Rectal smooth muscle tissue (tissue), 1 donor: Measurements from ENCODE around the gene FGF5.
"Not testable (repeated sequence)": the region's sequence is repeated elsewhere in the genome, so short reads cannot be mapped to it uniquely, and the experiment has no call there.

Source experiments
- H3K27ac ChIP-seq: one replicate; pipeline ENCODE4 v1.7.0; 2013; ENCODE audit warnings: low read depth, low read length, inconsistent platforms
- H3K27me3 ChIP-seq: one replicate; pipeline ENCODE4 v1.7.0; 2013; ENCODE audit warnings: low read length; ENCODE audit not compliant: control insufficient read depth, insufficient read depth
- H3K36me3 ChIP-seq: one replicate; pipeline ENCODE4 v1.7.0; 2013; ENCODE audit warnings: low read length; ENCODE audit not compliant: control insufficient read depth, insufficient read depth
- H3K4me1 ChIP-seq: one replicate; pipeline ENCODE4 v1.7.0; 2013; ENCODE audit warnings: low read length; ENCODE audit not compliant: control insufficient read depth, insufficient read depth
- H3K4me3 ChIP-seq: one replicate; pipeline ENCODE4 v1.7.0; 2013; ENCODE audit warnings: low read length
- H3K9ac ChIP-seq: one replicate; pipeline ENCODE4 v1.7.0; 2013; ENCODE audit warnings: low read length

Gene FGF5

GRCh38 chr4:80307183-80307735 is 40.8 kb downstream of the FGF5 start:
- H3K9ac ChIP-seq, result no peak overlapping the region
- H3K4me1 ChIP-seq, result no peaks in the 10 kb centered on the region
- no peak overlapping the region for H3K4me3 ChIP-seq
- no peaks in the 10 kb centered on the region for H3K27me3 ChIP-seq
- H3K36me3 ChIP-seq, result no peaks in the 10 kb centered on the region
- H3K27ac ChIP-seq, result peak overlapping the region; percentile 44

- no peak overlapping the region for H3K4me3 ChIP-seq
Observed at GRCh38 chr4:80307774-80308465, 41.5 kb downstream of the FGF5 start.

GRCh38 chr4:80308466-80308822 is 42.0 kb downstream of the FGF5 start:
- no peak overlapping the region for H3K27ac ChIP-seq
- no peaks in the 10 kb centered on the region for H3K36me3 ChIP-seq
- no peak overlapping the region for H3K4me3 ChIP-seq

More at GRCh38 chr4:80307774-80308465, 41.5 kb downstream of the FGF5 start:
- no peaks in the 10 kb centered on the region for H3K27me3 ChIP-seq
- peak overlapping the region; percentile 3 for H3K27ac ChIP-seq
- no peaks in the 10 kb centered on the region for H3K4me1 ChIP-seq
- H3K9ac ChIP-seq, result no peak overlapping the region
- H3K36me3 ChIP-seq, result no peaks in the 10 kb centered on the region

GRCh38 chr4:80309294-80310004 is 43.0 kb downstream of the FGF5 start:
- no peak overlapping the region for H3K27ac ChIP-seq

More at GRCh38 chr4:80308466-80308822, 42.0 kb downstream of the FGF5 start:
- no peak overlapping the region for H3K9ac ChIP-seq
- no peaks in the 10 kb centered on the region for H3K27me3 ChIP-seq
- H3K4me1 ChIP-seq, result no peaks in the 10 kb centered on the region

GRCh38 chr4:80311130-80311529 is 44.7 kb downstream of the FGF5 start:
- H3K4me1 ChIP-seq, result no peaks in the 10 kb centered on the region
- no peak overlapping the region for H3K9ac ChIP-seq
- no peaks in the 10 kb centered on the region for H3K27me3 ChIP-seq
- no peaks in the 10 kb centered on the region for H3K36me3 ChIP-seq
- H3K4me3 ChIP-seq, result no peak overlapping the region
- H3K27ac ChIP-seq, result no peak overlapping the region

More at GRCh38 chr4:80309294-80310004, 43.0 kb downstream of the FGF5 start:
- Histone ChIP-seq H3K4me1 (no peaks in the 10 kb centered on the region), H3K9ac (no peak overlapping the region), H3K27me3 (no peaks in the 10 kb centered on the region), H3K4me3 (no peak overlapping the region), H3K36me3 (no peaks in the 10 kb centered on the region)

- Histone ChIP-seq H3K9ac (no peak overlapping the region), H3K27ac (no peak overlapping the region)
Observed at GRCh38 chr4:80312124-80312523, 45.7 kb downstream of the FGF5 start.

GRCh38 chr4:80313627-80314026 is 47.2 kb downstream of the FGF5 start:
- Histone ChIP-seq H3K36me3 (no peaks in the 10 kb centered on the region), H3K27ac (no peak overlapping the region), H3K4me1 (no peaks in the 10 kb centered on the region), H3K27me3 (no peaks in the 10 kb centered on the region), H3K9ac (no peak overlapping the region), H3K4me3 (no peak overlapping the region)

More at GRCh38 chr4:80312124-80312523, 45.7 kb downstream of the FGF5 start:
- Histone ChIP-seq H3K4me3 (no peak overlapping the region), H3K27me3 (no peaks in the 10 kb centered on the region), H3K4me1 (no peaks in the 10 kb centered on the region), H3K36me3 (no peaks in the 10 kb centered on the region)

GRCh38 chr4:80315848-80316247 is 49.4 kb downstream of the FGF5 start:
- H3K4me3 ChIP-seq, H3K36me3 ChIP-seq, H3K4me1 ChIP-seq, H3K27me3 ChIP-seq, H3K27ac ChIP-seq, H3K9ac ChIP-seq: not testable (repeated sequence)

- Histone ChIP-seq H3K36me3 (no peaks in the 10 kb centered on the region), H3K4me1 (no peaks in the 10 kb centered on the region), H3K4me3 (no peak overlapping the region), H3K27ac (no peak overlapping the region), H3K27me3 (no peaks in the 10 kb centered on the region), H3K9ac (no peak overlapping the region)
Observed at GRCh38 chr4:80321341-80321740, 54.9 kb downstream of the FGF5 start.

GRCh38 chr4:80321776-80322175 is 55.3 kb downstream of the FGF5 start:
- H3K36me3 ChIP-seq, result no peaks in the 10 kb centered on the region
- no peaks in the 10 kb centered on the region for H3K4me1 ChIP-seq
- H3K27me3 ChIP-seq, result no peaks in the 10 kb centered on the region
- H3K27ac ChIP-seq, result no peak overlapping the region
- no peak overlapping the region for H3K9ac ChIP-seq
- no peak overlapping the region for H3K4me3 ChIP-seq

GRCh38 chr4:80322716-80323115 is 56.3 kb downstream of the FGF5 start:
- Histone ChIP-seq H3K9ac (no peak overlapping the region), H3K27me3 (no peaks in the 10 kb centered on the region), H3K4me1 (no peaks in the 10 kb centered on the region), H3K36me3 (no peaks in the 10 kb centered on the region), H3K27ac (no peak overlapping the region), H3K4me3 (no peak overlapping the region)

- Histone ChIP-seq H3K27ac (no peak overlapping the region), H3K27me3 (no peaks in the 10 kb centered on the region)
Observed at GRCh38 chr4:80324171-80324570, 57.7 kb downstream of the FGF5 start.

More at GRCh38 chr4:80324171-80324570, 57.7 kb downstream of the FGF5 start:
- Histone ChIP-seq H3K36me3 (no peaks in the 10 kb centered on the region), H3K9ac (no peak overlapping the region), H3K4me3 (no peak overlapping the region), H3K4me1 (no peaks in the 10 kb centered on the region)
